ENCODE results near the gene UFD1. TPM values are rescaled to one million over a fixed set of nuclear protein-coding genes. Genes with fewer than 3 reads are reported as not detected.
A peak's percentile ranks its signal among the peaks of the same experiment; 100 is the strongest.

The UFD1 gene
- total RNA-seq, 8 experiments from 2014 or later = 18.1 to 100 (median 51.4) TPM

DNA sequence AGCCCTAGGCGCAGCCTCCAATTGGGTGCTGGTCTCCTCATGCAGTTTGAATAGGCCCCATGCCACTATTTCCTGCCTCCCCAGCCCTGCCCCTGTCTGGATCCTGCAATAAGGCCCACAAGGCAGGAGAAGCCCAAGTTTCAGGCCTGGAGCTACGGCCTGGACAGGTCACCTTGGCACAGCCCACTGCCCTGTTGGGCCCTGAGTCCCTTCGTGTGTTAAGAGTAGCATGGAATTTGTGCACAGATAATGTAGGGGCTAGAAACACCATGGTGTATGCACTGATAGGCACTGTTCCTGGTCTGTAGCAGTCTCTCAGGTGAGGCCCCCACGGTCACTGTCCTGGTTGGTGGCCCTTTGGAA is 20.9 kb upstream of the UFD1 start:
- no peaks in the 10 kb centered on the region for H3K4me1 ChIP-seq (replicated peaks in 1 of 2)
- WGBS, 10 experiments = 80 to 100% (median 93%) methylated on average over 1 to 3 of the region's 4 CpGs; no CpG with 5 or more reads in 5 of the 10 experiments
- ATAC-seq (replicated peaks in 6 of 8) = no peak
- in situ Hi-C loops (cut with MboI; ENCODE audit: low pct_unique_long_range_greater_than_20kb in 2 of 9, low sequenced_read_pairs in 9 of 9, unreplicated experiment in 9 of 9) = loop anchor here in 1 of 9 experiments (25.0 kb wide), 1 partner anchor 137 kb away; no protein-coding TSS in a partner anchor
- H3K27ac ChIP-seq = no peak overlapping the region
- H3K4me3 ChIP-seq = no peak overlapping the region

DNA sequence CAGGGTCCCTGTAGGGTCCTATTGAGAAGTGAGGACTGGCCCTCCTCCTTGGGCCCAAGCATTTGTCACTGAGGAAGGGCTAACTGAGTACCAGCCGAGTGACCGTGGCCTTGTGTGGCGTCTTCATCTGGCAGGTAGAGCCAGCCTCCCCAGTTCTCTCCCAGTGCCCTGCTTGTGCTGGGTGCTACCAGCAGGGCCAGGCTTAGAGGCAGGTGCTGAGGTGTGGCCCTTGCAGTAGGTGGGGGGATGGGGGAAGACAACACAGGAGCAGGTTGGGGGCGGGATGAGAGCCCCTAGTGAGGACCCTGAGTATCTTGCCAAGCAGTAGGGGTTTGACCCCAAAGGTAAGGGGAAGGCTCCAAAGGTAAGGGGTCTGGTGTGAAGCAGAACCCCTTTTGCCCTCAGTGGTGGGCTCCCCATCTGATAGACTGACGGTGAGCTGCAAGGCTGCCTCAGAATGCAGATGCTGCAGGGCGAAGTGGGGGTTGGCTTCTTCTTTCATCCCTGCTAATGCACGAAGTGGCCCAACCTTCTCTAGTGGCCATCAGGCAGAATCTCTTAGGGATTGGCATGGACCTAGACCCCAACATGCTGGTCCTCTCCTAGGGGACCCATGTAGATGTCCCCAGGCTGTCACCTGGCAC is 20.4 kb upstream of the UFD1 start:
- no peaks in the 10 kb centered on the region for H3K4me1 ChIP-seq (replicated peaks in 1 of 2)
- in situ Hi-C loops (cut with MboI; ENCODE audit: low pct_unique_long_range_greater_than_20kb in 2 of 9, low sequenced_read_pairs in 9 of 9, unreplicated experiment in 9 of 9) = no loop called here
- 95 to 100% (median 100%) methylated on average over 1 to 3 of the region's 7 CpGs; no CpG with 5 or more reads in 6 of the 10 experiments for WGBS, 10 experiments
- no peak for ATAC-seq (replicated peaks in 6 of 8)
- H3K27ac ChIP-seq = peak overlapping the region in 1 of 2 donors; percentile 22
- no peak overlapping the region for H3K4me3 ChIP-seq

DNA sequence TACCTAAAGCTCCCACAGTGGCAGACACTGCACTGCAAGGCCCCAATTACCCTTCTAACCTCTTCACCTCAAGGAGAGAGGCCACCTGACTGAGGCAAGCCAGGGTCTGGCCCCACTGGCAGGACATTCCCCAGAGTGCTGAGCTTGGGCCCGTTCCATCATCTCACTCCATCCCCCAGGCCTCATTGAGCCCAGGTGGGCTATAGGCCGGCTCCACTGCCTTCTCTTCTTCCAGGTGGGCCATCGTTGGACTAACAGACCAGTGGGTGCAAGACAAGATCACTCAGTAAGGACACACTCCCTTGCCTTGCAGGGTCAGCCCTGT is 19.8 kb upstream of the UFD1 start:
- 94 to 100% (median 100%) methylated on average over 1 to 2 of the region's 3 CpGs; no CpG with 5 or more reads in 6 of the 10 experiments for WGBS, 10 experiments
- H3K4me3 ChIP-seq = no peak overlapping the region
- no peak for ATAC-seq (replicated peaks in 6 of 8)
- no peaks in the 10 kb centered on the region for H3K4me1 ChIP-seq (replicated peaks in 1 of 2)
- in situ Hi-C loops (cut with MboI; ENCODE audit: low pct_unique_long_range_greater_than_20kb in 2 of 9, low sequenced_read_pairs in 9 of 9, unreplicated experiment in 9 of 9) = no loop called here
- H3K27ac ChIP-seq = peak overlapping the region in 1 of 2 donors; percentile 22

DNA sequence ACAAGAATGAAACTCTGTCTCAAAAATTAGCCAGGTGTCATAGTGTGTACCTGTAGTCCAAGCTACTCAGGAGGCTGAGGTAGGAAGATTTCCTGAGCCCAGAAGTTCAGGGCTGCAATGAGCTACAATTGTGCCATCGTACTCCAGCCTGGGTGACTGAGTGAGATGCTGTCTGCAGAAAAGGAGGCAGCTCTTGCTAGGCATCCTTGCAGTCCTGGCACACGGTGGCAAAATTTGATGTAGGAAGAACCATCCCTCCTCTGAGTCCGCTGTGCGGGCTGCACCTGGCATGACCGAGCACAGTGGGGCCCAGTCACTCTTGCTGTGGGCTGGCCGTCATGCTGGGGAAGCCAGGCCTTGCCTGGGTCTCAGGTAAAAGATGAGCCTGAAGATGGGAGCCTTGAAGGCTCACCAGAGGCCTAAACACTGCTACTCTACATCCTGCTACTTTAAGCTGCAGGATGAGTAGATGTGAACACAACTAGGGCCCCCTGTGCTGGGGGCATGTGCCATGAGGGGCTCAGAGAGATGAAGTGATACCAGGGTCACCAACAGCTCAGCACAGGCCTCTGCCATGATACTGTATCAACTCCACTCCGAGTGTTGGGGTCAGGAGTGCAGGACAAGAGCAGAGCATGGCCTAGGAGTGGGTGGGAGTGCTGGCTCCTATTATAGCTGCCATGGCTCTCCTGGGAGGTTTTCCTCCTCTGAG is 19.3 kb upstream of the UFD1 start:
- no peak for ATAC-seq (replicated peaks in 6 of 8)
- Histone ChIP-seq H3K4me1 (replicated peaks in 1 of 2) (no peaks in the 10 kb centered on the region), H3K4me3 (no peak overlapping the region), H3K27ac (peak overlapping the region; percentile 8 to 46)
- in situ Hi-C loops (cut with MboI; ENCODE audit: low pct_unique_long_range_greater_than_20kb in 2 of 9, low sequenced_read_pairs in 9 of 9, unreplicated experiment in 9 of 9) = no loop called here
- 90 to 100% (median 100%) methylated on average over 1 to 4 of the region's 7 CpGs; no CpG with 5 or more reads in 6 of the 10 experiments for WGBS, 10 experiments

DNA sequence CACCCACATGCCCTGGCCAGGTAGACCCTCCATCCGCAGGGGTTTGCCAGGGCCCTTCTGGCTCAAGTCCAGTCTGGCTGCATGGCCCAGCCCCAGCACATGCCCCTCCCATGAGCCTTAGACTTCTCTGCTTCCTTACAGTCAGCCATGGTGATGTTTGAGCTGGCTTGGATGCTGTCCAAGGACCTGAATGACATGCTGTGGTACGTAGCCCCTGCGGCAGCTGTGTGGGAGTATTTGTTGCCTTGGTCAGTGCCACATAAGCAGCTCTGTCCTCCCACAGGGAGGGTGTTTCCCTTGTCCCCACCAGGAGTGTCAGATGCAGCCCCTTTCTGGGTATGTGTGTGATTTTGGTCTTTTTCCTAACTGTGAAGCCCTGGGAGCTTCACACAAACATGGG is 18.3 kb upstream of the UFD1 start:
- WGBS, 10 experiments = 80 to 87% (median 83%) methylated on average over 1 to 2 of the region's 3 CpGs; no CpG with 5 or more reads in 6 of the 10 experiments
- H3K4me3 ChIP-seq = no peak overlapping the region
- peak in 4 of 8 experiments; percentile 36 to 95 (median 52) for ATAC-seq (replicated peaks in 6 of 8)
- H3K27ac ChIP-seq = peak overlapping the region; percentile 16 to 50
- in situ Hi-C loops (cut with MboI; ENCODE audit: low pct_unique_long_range_greater_than_20kb in 2 of 9, low sequenced_read_pairs in 9 of 9, unreplicated experiment in 9 of 9) = no loop called here
- H3K4me1 ChIP-seq (replicated peaks in 1 of 2) = no peaks in the 10 kb centered on the region

DNA sequence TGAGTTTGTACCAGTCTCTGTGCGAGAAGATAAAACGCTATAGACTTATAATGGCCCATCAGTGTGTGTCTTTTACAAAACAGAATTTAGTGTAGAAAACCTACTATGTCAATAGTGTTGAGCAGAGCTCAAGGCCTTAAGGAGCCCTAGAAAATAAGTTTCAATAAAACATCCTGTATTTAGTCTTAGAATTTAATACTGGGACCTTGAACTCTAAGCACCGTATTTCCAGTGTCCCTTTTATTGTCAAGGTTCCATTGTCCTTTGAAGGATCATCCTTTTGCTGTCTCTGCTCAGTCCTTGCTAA is 17.3 kb upstream of the UFD1 start:
- no peak overlapping the region for H3K4me3 ChIP-seq
- WGBS, 10 experiments = 87 to 100% (median 97%) methylated on average over 1 to 3 of the region's 3 CpGs; no CpG with 5 or more reads in 2 of the 10 experiments
- H3K4me1 ChIP-seq (replicated peaks in 1 of 2) = no peaks in the 10 kb centered on the region
- in situ Hi-C loops (cut with MboI; ENCODE audit: low pct_unique_long_range_greater_than_20kb in 2 of 9, low sequenced_read_pairs in 9 of 9, unreplicated experiment in 9 of 9) = no loop called here
- no peak for ATAC-seq (replicated peaks in 6 of 8)
- no peak overlapping the region for H3K27ac ChIP-seq

DNA sequence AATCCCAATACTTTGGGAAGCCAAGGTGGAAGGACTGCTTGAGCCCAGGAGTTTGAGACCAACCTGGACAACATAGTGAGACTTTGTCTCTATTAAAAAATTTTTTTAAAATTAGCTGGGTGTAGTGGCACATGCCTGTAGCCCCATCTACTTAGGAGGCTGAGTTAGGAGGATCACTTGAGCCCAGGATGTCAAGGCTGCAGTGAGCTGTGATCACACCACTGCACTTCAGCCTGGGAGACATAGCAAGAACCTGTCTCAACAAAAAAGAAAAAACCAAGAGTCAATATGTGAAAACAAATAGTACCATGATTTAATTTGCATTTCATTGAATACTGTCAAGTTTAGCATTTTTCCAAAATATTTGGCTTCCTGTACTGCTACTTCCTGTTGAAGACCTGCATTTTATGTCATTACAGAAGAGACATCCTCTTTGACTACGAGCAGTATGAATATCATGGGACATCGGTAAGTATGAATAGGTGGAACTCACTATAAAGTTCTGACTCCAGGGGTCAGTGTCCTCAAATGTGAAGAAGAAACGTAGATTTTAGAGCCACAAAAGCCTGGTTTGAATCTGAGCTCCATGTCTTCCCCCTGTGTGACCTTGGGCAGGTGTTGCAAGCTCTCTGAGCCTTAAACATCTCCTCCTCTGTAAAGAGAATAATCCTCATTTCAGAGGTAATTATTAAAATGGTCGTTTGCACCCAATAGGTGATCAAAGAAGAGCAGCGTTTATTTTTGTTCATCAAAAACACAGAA is 16.8 kb upstream of the UFD1 start:
- peak in 3 of 8 experiments; percentile 33 to 56 (median 44) for ATAC-seq (replicated peaks in 6 of 8)
- in situ Hi-C loops (cut with MboI; ENCODE audit: low pct_unique_long_range_greater_than_20kb in 2 of 9, low sequenced_read_pairs in 9 of 9, unreplicated experiment in 9 of 9) = no loop called here
- Histone ChIP-seq H3K27ac (no peak overlapping the region), H3K4me3 (no peak overlapping the region), H3K4me1 (replicated peaks in 1 of 2) (no peaks in the 10 kb centered on the region)
- WGBS, 10 experiments = 71 to 94% (median 85%) methylated on average over 2 to 5 of the region's 5 CpGs; no CpG with 5 or more reads in 1 of the 10 experiments

DNA sequence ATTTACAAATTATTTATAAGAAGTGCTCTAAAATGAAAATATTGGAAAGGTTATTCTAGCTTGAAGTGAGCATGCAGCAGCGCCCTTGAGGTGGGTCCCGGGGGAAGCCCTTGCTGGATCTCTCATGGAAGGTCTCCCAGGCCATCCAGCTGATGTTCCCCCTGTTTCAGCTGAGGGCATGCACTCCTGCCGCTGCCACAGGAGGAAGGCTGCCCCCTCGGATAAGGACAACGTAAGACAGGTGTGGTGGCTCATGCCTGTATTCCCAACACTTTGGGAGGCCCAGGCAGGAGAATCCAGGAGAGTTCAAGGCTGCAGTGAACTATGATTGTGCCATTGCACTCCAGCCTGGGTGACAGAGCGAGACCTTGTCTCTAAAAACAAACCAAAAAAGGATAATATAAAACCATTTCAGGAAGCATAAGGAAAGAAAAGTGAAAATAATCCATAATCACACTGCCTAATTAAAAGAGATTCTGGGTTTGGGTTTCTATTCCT is 15.7 kb upstream of the UFD1 start:
- in situ Hi-C loops (cut with MboI; ENCODE audit: low pct_unique_long_range_greater_than_20kb in 2 of 9, low sequenced_read_pairs in 9 of 9, unreplicated experiment in 9 of 9) = no loop called here
- H3K4me1 ChIP-seq (replicated peaks in 1 of 2) = no peaks in the 10 kb centered on the region

DNA sequence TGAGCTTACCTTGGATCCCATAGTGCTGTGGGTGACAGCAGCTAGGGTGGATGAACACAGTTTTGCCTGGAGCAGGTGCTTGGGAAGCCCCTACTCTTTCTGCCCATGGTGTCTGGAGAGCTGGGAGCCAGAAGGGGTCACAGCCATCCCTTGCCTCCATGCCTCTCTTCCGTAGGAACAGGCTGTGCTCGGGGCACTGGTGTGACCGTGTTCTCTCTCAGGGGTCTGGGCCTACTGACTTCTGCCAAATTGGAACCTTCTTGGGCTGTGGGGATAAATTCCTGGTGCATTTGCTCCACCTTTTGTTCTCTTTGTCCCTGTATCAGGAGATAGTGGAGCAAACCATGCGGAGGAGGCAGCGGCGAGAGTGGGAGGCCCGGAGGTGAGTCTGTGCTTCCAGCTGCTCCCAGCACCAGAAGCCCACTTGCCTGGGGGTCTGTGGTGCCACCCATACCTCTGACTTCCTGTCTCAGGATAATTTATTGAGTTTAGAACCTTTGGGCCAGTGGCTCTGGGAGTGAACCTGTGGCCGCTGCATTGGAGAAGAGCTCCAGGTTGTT is 15.1 kb upstream of the UFD1 start:
- in situ Hi-C loops (cut with MboI; ENCODE audit: low pct_unique_long_range_greater_than_20kb in 2 of 9, low sequenced_read_pairs in 9 of 9, unreplicated experiment in 9 of 9) = no loop called here
- Histone ChIP-seq H3K4me3 (no peak overlapping the region), H3K27ac (no peak overlapping the region), H3K4me1 (replicated peaks in 1 of 2) (no peaks in the 10 kb centered on the region)
- no peak for ATAC-seq (replicated peaks in 6 of 8)
- WGBS, 10 experiments = 80 to 100% (median 91%) methylated on average over 1 to 6 of the region's 8 CpGs; no CpG with 5 or more reads in 5 of the 10 experiments

More for the DNA sequence above, 15.7 kb upstream of the UFD1 start:
- 91 to 100% (median 98%) methylated on average over 1 to 4 of the region's 6 CpGs; no CpG with 5 or more reads in 6 of the 10 experiments for WGBS, 10 experiments
- Histone ChIP-seq H3K4me3 (no peak overlapping the region), H3K27ac (no peak overlapping the region)
- no peak for ATAC-seq (replicated peaks in 6 of 8)

DNA sequence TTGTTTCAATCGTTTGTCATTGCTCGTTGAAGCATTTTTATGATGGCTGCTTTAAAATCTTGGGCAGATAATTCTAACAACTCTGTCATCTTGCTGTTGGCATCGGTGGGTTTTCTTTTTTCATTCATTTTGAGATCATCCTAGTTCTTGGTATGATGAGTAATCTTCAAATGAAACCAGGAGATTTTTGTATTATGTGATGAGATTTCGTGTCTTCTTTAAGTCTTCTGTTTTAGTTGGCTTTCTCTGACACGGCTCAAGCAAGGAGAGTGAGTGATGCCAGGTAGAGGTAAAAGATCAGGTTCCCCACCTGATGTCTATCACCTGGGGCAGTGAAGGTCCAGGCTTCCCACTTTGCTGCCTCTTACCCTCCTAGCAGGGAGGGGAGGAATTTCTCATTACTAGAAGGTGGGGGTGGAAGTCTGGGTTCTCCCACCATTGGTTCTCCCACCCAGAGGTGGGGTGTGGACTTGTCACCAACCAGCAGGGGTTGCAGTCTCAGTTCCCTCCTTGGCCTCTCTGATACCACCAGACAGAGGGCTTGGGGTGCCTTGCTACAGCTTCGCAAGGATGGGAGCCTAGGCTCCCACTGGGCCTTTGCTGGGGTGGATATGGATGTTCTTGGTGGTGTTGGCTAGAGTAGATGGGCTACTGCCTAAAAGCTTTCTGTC is 13.6 kb upstream of the UFD1 start:
- ATAC-seq (replicated peaks in 6 of 8) = no peak
- in situ Hi-C loops (cut with MboI; ENCODE audit: low pct_unique_long_range_greater_than_20kb in 2 of 9, low sequenced_read_pairs in 9 of 9, unreplicated experiment in 9 of 9) = no loop called here
- H3K27ac ChIP-seq = no peak overlapping the region
- H3K4me1 ChIP-seq (replicated peaks in 1 of 2) = no peaks in the 10 kb centered on the region
- no peak overlapping the region for H3K4me3 ChIP-seq
- 79 to 100% (median 90%) methylated on average over 1 to 5 of the region's 6 CpGs for WGBS, 10 experiments

DNA sequence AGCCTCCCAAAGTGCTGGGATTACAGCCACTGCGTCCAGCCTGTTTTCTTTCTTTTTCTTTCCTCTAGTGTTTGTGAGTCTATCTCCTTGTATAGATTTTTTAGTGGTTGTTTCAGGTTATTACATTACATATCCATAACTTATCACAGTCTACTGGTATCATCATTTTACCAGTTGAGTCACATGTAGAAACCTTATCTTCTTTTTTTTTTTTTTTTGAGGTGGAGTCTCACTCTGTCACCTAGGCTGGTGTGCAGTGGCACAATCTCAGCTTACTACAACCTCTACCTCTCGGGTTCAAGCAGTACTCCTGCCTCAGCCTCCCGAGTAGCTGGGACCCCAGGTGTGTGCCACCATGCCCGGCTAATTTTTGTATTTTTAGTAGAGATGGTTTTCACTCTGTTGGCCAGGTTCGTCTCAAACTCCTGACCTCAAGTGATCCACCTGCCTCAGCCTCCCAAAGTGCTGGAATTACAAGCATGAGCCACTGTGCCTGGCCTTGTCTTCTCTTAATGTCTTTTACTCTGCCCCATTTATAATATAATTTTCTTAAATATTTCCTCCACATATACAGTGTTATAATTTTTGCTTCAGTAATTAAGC is 11.7 kb upstream of the UFD1 start:
- 91 to 100% (median 100%) methylated on average over 1 to 5 of the region's 5 CpGs for WGBS, 10 experiments
- no peaks in the 10 kb centered on the region for H3K4me1 ChIP-seq (replicated peaks in 1 of 2)
- no peak overlapping the region for H3K27ac ChIP-seq
- no peak overlapping the region for H3K4me3 ChIP-seq
- ATAC-seq (replicated peaks in 6 of 8) = no peak
- in situ Hi-C loops (cut with MboI; ENCODE audit: low pct_unique_long_range_greater_than_20kb in 2 of 9, low sequenced_read_pairs in 9 of 9, unreplicated experiment in 9 of 9) = no loop called here
